BJ (cell line): Measurements from ENCODE around the gene IFIT3. TPM values are rescaled to one million over a fixed set of nuclear protein-coding genes. Genes with fewer than 3 reads are reported as not detected.

Experiments used
- CTCF ChIA-PET: fragments of 350-600 bp; formaldehyde crosslinking; extraction: SDS; loops from one replicate; lab custom pipeline; 2021; ENCODE audit warnings: antibody characterized with exemption, inconsistent platforms; lab: Yijun Ruan, JAX
- POLR2A ChIA-PET: fragments of 300-600 bp; sonication (Branson Sonifier 250); formaldehyde crosslinking; extraction: SDS; loops from one replicate; lab custom pipeline; 2021; ENCODE audit warnings: antibody characterized with exemption; lab: Charles Lee
- DNase-seq: peaks from one replicate; pipeline ENCODE4 v3.0.0-alpha.2; 2011; ENCODE audit warnings: low read depth
- H3K27me3 ChIP-seq: 2 replicates; pipeline ENCODE4 v1.6.0; 2011; ENCODE audit warnings: low read length; ENCODE audit not compliant: control insufficient read depth, insufficient read depth
- H3K36me3 ChIP-seq: 2 replicates; pipeline ENCODE4 v1.5.1; 2011; ENCODE audit warnings: low read length; ENCODE audit not compliant: control insufficient read depth, insufficient read depth
- H3K4me3 ChIP-seq: 2 replicates; pipeline ENCODE4 v1.5.1; 2011; ENCODE audit warnings: low read depth, mild to moderate bottlenecking, control low read depth, low read length
- polyA plus RNA-seq: library from polyadenylated mRNA; depleted of rRNA; stranded (reverse); fragments of >200 nt; gene quantifications from 2 replicates; pipeline ENCODE4 v1.2.3, GENCODE V29; 2011; rRNA removed
- TF ChIP-seq, protein P1 (sequence below): IDR thresholded peaks from 2 replicates; pipeline ENCODE4 v1.5.1; 2011; ENCODE audit warnings: low read depth, mild to moderate bottlenecking, control low read depth, inconsistent platforms, low read length, moderate library complexity; ENCODE audit not compliant: insufficient read depth

The IFIT3 gene
- polyA plus RNA-seq, 1 experiment, result 18.7 TPM

GRCh38 chr10:89382757-89383156, 55.0 kb downstream of the IFIT3 start:
- TF ChIP-seq, protein P1, sequence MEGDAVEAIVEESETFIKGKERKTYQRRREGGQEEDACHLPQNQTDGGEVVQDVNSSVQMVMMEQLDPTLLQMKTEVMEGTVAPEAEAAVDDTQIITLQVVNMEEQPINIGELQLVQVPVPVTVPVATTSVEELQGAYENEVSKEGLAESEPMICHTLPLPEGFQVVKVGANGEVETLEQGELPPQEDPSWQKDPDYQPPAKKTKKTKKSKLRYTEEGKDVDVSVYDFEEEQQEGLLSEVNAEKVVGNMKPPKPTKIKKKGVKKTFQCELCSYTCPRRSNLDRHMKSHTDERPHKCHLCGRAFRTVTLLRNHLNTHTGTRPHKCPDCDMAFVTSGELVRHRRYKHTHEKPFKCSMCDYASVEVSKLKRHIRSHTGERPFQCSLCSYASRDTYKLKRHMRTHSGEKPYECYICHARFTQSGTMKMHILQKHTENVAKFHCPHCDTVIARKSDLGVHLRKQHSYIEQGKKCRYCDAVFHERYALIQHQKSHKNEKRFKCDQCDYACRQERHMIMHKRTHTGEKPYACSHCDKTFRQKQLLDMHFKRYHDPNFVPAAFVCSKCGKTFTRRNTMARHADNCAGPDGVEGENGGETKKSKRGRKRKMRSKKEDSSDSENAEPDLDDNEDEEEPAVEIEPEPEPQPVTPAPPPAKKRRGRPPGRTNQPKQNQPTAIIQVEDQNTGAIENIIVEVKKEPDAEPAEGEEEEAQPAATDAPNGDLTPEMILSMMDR, result no peak
- POLR2A ChIA-PET, result no interaction called here
- CTCF ChIA-PET, result no interaction called here

DNA sequence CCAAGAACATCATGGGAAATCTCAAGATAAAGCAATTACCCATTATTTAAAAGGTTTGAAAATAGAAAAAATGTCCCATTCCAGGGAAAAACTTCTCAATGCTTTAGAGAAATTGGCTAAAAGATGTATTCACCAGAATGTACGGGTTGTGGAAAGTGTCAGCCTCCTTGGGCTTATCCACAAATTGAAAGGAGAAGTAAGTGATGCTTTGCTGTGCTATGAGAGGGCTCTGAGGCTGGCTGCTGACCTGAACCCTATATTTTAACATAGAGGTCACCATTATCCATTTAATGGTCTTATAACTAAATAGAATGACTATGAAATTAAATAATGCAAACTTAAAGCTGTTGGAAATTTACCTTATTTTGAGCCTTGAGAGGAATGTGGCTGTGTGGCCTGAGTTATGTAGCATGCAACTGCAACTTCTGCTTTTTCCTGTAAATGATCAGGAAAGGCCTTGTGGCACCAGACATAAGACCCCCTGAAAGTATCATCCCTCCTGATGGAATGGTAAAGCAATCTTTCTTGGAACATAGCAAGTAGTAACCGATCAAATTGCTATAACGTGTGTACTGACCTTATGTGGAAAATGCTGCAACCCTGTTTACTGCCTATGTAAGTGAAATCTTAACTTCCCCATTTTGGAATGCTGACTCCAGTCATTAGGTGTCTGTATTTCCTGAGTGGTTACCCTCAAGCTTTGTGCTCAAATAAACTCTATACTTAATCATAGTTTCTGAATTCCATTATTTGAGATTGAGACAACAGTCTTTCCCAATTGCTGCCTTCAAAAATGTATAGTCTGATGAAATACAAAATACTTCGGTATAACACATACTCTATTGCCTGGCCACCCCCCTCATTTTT, 56.9 kb downstream of the IFIT3 start:
- Histone ChIP-seq H3K36me3 (no peaks in the 10 kb centered on the region), H3K4me3 (no peak overlapping the region), H3K27me3 (no peaks in the 10 kb centered on the region)
- POLR2A ChIA-PET, result no interaction called here
- CTCF ChIA-PET, result interaction anchor here (0.8 to 1.3 kb wide), 2 partner anchors 8 to 15 kb away, joined by 3 to 7 read pairs; no protein-coding TSS in a partner anchor
- no peak for DNase-seq
- TF ChIP-seq, protein P1, result no peak

More at GRCh38 chr10:89382757-89383156, 55.0 kb downstream of the IFIT3 start:
- Histone ChIP-seq H3K27me3 (no peaks in the 10 kb centered on the region), H3K36me3 (no peaks in the 10 kb centered on the region), H3K4me3 (no peak overlapping the region)
- DNase-seq, result no peak

DNA sequence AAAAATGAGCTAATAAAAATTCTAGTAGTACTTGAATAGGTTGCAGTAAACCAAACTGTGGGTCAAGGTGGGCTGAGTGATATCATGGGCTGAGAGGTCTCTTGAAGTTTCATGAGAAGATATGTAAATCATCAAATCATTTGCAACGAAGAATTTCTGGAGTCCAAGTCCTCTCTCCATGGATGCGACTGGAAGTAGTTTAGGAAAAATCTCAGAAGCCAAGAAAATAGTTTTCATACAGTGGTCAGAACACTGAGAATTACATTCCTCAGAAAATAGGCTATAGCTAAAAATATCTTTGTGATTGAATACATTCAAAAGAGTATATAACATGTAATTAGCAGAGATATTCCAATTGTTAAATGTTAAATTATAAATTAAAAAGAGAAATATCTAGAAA, 61.0 kb downstream of the IFIT3 start:
- ChIA-PET CTCF (interaction anchor here (0.7 to 1.8 kb wide), 6 partner anchors 10 to 138 kb away, joined by 3 to 7 read pairs (median 4); no protein-coding TSS in a partner anchor), POLR2A (no interaction called here)
- no peaks in the 10 kb centered on the region for H3K27me3 ChIP-seq
- no peak for DNase-seq
- no peak overlapping the region for H3K4me3 ChIP-seq
- no peaks in the 10 kb centered on the region for H3K36me3 ChIP-seq
- TF ChIP-seq, protein P1, result no peak

DNA sequence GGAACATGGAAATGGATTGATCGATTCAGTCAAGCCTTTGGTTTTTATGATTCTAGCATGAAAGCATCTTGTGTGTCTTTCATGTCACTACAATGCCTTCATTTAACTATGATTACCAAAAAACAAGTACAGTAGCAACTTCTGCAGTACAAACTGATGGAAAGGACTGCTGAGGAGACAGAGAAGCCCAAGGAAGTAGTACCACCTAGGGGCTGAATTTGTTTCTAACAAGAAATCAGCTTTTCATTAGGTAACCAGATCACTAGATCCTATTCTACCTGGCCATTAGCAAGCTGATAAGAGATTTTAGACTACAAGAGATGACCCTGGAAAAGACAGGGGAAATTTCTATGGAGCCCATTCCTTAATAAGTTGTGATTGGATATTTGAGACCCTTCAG, 61.5 kb downstream of the IFIT3 start:
- DNase-seq, result no peak
- H3K36me3 ChIP-seq, result no peaks in the 10 kb centered on the region
- CTCF ChIA-PET, result interaction anchor here (0.6 to 1.8 kb wide), 7 partner anchors 11 to 131 kb away, joined by 3 to 7 read pairs (median 3); partner anchors contain the start of gene IFIT5
- POLR2A ChIA-PET, result no interaction called here
- H3K27me3 ChIP-seq, result no peaks in the 10 kb centered on the region
- H3K4me3 ChIP-seq, result no peak overlapping the region
- TF ChIP-seq, protein P1, result peak; percentile 47

Other genes with a start within 250 kb of the IFIT3 start
- 0.53 and 0.86 TPM in 2 replicates for gene CH25H, start 120.7 kb upstream of the IFIT3 start, polyA plus RNA-seq
- gene LIPA, start 76.2 kb upstream of the IFIT3 start, polyA plus RNA-seq, result 80.3 and 145 TPM in 2 replicates
- 6.2 and 11.4 TPM in 2 replicates for gene IFIT2, start 26.0 kb upstream of the IFIT3 start, polyA plus RNA-seq
- gene IFIT1B, start 50.1 kb downstream of the IFIT3 start, polyA plus RNA-seq, result not detected in 2 replicates
- gene IFIT1, start 64.6 kb downstream of the IFIT3 start, polyA plus RNA-seq, result 25.1 and 44.9 TPM in 2 replicates
- gene IFIT5, start 86.6 kb downstream of the IFIT3 start, polyA plus RNA-seq, result 6.5 and 13.9 TPM in 2 replicates
- gene SLC16A12, start 207.6 kb downstream of the IFIT3 start, polyA plus RNA-seq, result 0.02 and 0.06 TPM in 2 replicates